GM10847 (cell line): ENCODE data around the gene ENG.

Source experiments
- POLR2A ChIP-seq: IDR thresholded peaks from 2 replicates; pipeline ENCODE4 v1.6.1; 2011; ENCODE audit not compliant: insufficient read length; ENCODE audit errors: extremely low read depth

The ENG gene

DNA sequence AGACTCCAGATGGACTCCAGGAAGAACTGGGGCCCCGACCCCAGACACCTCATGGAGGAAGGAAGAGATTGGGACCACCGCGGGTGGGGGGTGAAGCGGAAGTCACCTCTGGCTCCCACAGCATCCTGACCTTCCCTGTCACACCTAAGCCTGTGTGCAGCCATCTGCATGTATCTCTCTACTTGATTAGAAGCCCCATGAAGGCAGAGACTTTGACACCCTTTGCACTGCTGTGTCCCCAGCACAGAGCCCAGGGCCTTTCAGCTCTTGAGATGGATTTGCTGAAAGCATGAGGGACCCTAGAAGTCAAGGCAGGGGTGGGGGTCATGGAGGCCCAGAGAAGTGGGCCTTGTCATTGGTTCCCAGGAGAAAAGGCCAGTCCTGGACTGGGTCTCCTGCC is 2.8 kb upstream of the ENG start:
- TF ChIP-seq POLR2A = no peak

DNA sequence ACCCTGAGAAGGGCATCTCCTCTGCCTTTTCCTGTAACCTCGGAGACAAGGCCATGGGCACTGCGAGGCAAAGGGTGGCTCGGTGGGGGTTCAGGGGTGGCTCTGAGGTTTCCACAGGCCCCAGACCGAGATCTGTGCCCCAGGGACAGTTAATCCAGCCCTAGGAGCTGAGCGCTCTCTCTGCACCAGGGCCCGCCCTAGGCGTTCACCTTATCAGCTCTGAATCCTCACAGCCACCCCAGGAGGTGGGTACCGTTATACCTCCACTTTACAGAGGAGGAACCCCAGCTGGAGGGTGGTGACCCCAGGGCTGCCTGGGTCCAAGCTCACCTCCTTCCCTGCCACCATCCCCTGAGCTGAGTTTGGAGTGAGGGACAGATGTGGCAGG is 2.3 kb upstream of the ENG start:
- no peak for TF ChIP-seq POLR2A

- TF ChIP-seq POLR2A = no peak
These were observed 1.8 kb upstream of the ENG start for GRCh38 chr9:127856094-127856728.

GRCh38 chr9:127855522-127855921 is 1.1 kb upstream of the ENG start:
- no peak for TF ChIP-seq POLR2A

GRCh38 chr9:127854960-127855359 is 502 bp upstream of the ENG start:
- no peak for TF ChIP-seq POLR2A

DNA sequence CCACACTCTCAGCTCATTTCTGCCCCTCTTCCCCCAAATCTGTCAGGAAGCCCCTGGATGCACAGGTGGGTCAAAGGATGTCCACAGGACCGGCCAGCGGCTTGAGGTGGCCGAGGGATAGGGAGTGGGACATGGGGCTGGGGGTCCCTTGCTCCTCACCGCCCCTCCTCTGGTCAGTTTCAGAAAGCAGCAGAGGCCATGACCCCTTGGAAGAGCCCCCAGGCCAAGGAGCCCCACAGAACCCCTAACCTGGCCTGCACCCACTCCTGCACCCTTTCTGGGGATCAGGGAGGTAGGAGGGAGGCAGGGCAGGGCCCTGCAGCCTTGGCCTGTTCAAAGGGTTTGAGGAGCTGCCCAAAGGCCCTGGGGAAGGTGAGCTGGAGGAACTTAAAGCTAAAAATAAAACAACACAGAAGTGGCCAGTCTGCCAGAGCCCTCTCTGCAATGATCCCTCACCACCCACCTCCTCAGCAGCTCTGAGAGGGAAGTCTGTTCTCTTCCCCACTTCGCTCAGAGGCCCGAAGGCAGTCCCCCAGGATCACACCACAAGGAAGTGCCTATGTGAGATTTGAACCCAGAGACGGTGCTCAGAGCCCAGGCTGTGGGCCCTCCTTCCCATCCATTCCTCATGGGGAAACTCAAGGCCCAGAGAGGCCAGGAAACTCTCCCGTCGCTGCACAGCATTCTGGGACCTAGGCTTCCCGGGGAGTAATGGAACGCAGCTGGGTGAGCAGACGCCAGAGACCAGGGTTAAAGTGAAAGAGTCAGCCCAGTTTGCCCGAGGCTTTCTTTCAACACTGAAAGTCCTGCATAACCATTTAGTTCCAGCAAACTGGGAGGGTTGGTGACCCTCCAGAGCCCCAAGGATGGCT is 910 bp downstream of the ENG start:
- no peak for TF ChIP-seq POLR2A

DNA sequence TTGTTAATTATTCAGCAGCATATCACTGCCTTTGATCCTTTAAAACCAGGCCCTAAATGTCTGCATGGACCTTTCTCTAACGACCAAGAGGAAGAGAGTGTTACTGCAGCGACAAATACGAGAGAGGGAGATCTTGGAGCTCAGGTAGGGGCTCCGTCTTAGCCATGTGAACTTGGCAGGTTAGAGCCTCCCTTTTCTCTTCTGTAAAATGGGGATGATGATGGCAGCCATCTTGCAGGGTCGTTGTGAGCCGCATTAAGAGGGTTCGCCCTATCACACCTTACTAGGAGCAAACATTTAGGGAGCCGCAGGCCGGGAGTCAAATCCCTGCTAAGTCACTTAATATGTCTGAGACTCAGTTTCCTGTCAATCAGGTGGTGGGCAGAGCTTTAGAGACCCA is 1.6 kb downstream of the ENG start:
- no peak for TF ChIP-seq POLR2A

GRCh38 chr9:127850286-127850830 is 4.1 kb downstream of the ENG start:
- TF ChIP-seq POLR2A = no peak

DNA sequence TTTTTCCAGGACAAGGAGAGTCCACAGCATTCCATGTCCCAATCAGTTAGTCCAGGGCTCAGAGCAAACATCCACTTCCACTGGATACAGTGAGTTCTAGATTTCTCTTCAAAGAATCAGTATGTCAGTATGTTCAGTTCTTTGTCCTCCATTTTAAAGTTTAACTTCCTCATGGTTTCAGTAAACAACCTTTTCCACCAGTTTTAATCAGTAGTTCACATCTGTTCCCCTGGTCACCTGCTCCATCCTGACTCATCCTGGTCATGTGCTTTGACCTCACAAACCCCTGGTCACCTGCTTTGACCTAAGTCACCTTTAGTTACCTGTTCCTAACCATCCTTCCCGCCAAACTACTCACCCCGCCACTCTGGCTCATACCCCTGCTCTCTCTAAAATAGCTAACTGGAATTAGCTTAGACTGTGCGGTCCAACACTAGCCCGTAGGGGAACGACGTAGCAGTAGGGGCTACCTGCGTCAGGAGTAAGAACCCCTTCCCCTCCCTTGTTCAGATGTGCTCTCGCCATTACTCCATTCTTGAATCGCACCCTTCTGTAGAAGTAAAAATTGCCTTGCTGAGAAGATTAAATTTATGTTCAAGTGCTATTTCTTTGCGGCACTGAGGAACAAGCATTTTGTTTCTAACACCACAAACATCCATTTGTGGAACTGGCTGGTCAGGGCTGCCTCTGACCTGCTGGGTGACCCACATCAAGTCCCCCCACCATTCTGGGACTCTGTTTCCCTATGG is 5.5 kb downstream of the ENG start:
- no peak for TF ChIP-seq POLR2A

DNA sequence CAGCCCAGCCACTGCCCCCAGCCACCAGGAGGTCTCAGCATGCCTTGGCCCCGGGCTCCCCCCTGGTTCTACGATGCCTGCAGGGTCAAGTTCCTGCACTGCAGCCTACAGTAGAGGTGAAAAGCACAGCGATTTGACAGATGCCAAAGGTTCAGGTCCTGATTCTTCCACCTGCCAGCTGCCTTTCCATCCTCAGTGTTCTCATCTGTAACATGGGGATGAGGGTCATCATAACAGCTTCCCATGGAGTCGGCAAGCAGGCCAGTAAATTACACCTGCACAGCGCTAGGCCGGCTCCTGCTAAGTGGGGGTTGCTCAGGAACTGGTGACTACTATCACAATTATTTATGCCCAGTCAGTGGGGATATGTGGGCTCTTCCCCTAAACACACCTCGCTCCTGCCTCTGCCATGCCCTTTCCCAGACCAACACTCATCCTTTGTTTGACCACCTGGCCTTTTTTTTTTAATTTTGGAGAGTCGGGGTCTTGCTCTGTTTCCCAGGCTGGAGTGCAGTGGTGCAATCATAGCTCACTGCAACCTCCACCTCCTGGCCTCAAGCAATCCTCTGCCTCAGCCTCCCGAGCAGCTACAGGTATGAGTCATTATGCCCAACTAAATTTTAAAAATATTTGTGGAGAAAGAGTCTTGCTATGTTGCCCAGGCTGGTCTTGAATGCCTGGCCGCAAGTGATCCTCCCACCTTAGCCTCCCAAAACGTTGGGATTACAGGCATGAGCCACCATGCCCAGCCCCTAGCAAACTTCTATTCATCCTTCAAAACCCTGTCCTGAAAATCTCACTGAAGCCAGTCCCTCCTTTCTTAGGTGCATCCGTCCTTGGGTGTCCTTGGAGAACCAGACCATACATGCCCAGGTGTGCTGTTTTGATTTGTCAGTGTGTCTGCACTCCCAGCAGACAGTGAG is 6.4 kb downstream of the ENG start:
- TF ChIP-seq POLR2A = no peak

DNA sequence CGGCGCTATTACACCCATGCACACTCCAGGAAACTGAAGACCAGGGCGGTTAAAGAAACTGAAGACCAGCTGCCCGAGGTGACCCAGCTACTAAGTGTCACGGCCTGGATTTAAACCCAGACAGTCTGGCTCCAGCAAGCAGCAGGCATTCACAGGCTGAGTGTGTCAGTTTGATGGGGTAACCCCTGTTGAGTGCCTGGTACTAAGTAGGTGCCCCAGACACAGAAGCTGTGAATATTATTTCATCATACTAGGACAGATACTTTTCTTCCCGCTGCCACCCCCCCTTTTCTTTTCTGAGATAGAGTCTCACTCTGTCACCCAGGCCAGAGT is 7.3 kb downstream of the ENG start:
- no peak for TF ChIP-seq POLR2A

- no peak for TF ChIP-seq POLR2A
These were observed 7.8 kb downstream of the ENG start for GRCh38 chr9:127846443-127847177.

DNA sequence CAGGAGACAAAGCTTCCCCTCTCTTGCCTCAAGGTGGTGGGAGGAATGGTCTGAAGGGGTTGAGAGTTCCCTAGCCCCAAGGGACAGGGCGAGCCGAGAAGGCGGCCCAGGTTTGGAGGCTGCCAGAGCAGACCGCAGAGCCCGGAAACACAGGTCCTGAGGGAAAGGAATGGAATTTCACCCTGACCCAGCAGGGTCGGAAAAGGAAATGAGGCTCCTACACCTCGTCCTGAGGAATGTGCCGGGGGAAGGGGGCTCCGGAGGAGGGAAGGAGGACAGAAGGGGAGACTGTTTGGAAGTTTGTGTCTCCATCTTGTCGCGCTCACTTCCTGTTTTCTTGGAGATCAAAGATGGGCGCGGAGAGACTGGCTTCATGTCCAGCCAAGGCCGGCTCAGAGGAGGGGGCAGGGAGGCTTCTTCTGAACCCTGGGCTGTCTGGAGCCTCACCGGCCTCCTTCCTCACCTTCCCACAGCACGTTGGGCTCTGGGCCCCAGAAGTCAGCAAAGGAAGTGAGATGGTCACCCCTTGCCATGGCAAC is 9.6 kb downstream of the ENG start:
- no peak for TF ChIP-seq POLR2A

- TF ChIP-seq POLR2A = no peak
These were observed 13.2 kb downstream of the ENG start for GRCh38 chr9:127841087-127841835.
